Measurements from ENCODE around the gene PCDHGA1.

The PCDHGA1 gene

DNA sequence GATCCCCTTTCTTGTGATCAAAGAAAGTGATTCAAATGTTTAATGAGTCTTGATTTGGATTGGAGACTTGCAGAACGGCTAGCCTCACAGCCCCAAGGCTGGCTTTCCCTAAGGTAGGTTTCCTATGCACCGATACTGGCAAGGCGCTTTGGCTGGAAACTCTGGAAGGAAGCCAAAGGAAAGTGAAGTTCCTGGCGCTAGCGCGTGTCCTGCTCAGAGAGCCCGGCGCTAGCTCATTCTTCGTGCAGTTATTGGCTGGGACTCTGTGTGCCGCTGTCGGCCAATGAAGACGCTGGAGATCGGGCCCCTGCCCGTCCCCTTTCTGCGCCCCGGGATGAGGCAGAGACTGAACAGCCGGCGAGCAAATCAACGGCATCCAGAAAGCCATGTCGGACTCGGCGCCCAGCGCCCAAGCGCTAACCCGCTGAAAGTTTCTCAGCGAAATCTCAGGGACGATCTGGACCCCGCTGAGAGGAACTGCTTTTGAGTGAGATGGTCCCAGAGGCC is 145.4 kb downstream of the PCDHGA1 start, which contains the start of gene PCDHGC3:
Gene PCDHGC3 (plus strand): TSS at position 342 of the 507 bp plus-strand sequence. CDS start 151 bp downstream, at position 493.
- Histone ChIP-seq H3K9me3 (ENCODE audit: control insufficient read depth, low read length) (no peaks in the 10 kb centered on the region), H3K4me3 (ENCODE audit: insufficient read depth, low read depth, low read length) (peak within 1 kb of the TSS; percentile 55), H3K36me3 (ENCODE audit: control insufficient read depth, insufficient read depth, low read length) (no peaks in the 10 kb centered on the region), H3K4me1 (ENCODE audit: control insufficient read depth, insufficient read depth, low read length) (peaks cover 3% of the 10 kb centered on the region), H3K27me3 (ENCODE audit: control insufficient read depth, insufficient read depth, low read length, poor library complexity, severe bottlenecking) (no peaks in the 10 kb centered on the region), H3K27ac (ENCODE audit: insufficient read depth, low read depth, low read length, poor library complexity, severe bottlenecking) (no peak within 1 kb of the TSS)
- 9% methylated on average over 28 of the region's 28 CpGs for WGBS, 2 experiments

GRCh38 chr5:141476132-141476911 is 146.0 kb downstream of the PCDHGA1 start:
- Histone ChIP-seq H3K9me3 (ENCODE audit: control insufficient read depth, low read length) (no peaks in the 10 kb centered on the region), H3K27me3 (ENCODE audit: control insufficient read depth, insufficient read depth, low read length, poor library complexity, severe bottlenecking) (no peaks in the 10 kb centered on the region), H3K27ac (ENCODE audit: insufficient read depth, low read depth, low read length, poor library complexity, severe bottlenecking) (no peak overlapping the region), H3K36me3 (ENCODE audit: control insufficient read depth, insufficient read depth, low read length) (no peaks in the 10 kb centered on the region), H3K4me3 (ENCODE audit: insufficient read depth, low read depth, low read length) (peak overlapping the region; percentile 55), H3K4me1 (ENCODE audit: control insufficient read depth, insufficient read depth, low read length) (peaks cover 3% of the 10 kb centered on the region)
- 25 to 27% methylated on average over 58 of the region's 58 CpGs for WGBS, 2 experiments

- 94 to 96% methylated on average over 24 of the region's 24 CpGs for WGBS, 2 experiments
- no peaks in the 10 kb centered on the region for H3K9me3 ChIP-seq (ENCODE audit: control insufficient read depth, low read length)
- H3K4me1 ChIP-seq (ENCODE audit: control insufficient read depth, insufficient read depth, low read length) = peaks cover 3% of the 10 kb centered on the region
- H3K36me3 ChIP-seq (ENCODE audit: control insufficient read depth, insufficient read depth, low read length) = no peaks in the 10 kb centered on the region
- H3K4me3 ChIP-seq (ENCODE audit: insufficient read depth, low read depth, low read length) = peak overlapping the region; percentile 55
- no peak overlapping the region for H3K27ac ChIP-seq (ENCODE audit: insufficient read depth, low read depth, low read length, poor library complexity, severe bottlenecking)
- H3K27me3 ChIP-seq (ENCODE audit: control insufficient read depth, insufficient read depth, low read length, poor library complexity, severe bottlenecking) = no peaks in the 10 kb centered on the region
Observed at GRCh38 chr5:141477044-141477575, 146.8 kb downstream of the PCDHGA1 start.

GRCh38 chr5:141477815-141478214 is 147.5 kb downstream of the PCDHGA1 start:
- 90 to 94% methylated on average over 13 of the region's 13 CpGs for WGBS, 2 experiments
- Histone ChIP-seq H3K9me3 (ENCODE audit: control insufficient read depth, low read length) (no peaks in the 10 kb centered on the region), H3K36me3 (ENCODE audit: control insufficient read depth, insufficient read depth, low read length) (no peaks in the 10 kb centered on the region), H3K4me1 (ENCODE audit: control insufficient read depth, insufficient read depth, low read length) (peaks cover 3% of the 10 kb centered on the region), H3K27ac (ENCODE audit: insufficient read depth, low read depth, low read length, poor library complexity, severe bottlenecking) (no peak overlapping the region), H3K27me3 (ENCODE audit: control insufficient read depth, insufficient read depth, low read length, poor library complexity, severe bottlenecking) (no peaks in the 10 kb centered on the region), H3K4me3 (ENCODE audit: insufficient read depth, low read depth, low read length) (no peak overlapping the region)

DNA sequence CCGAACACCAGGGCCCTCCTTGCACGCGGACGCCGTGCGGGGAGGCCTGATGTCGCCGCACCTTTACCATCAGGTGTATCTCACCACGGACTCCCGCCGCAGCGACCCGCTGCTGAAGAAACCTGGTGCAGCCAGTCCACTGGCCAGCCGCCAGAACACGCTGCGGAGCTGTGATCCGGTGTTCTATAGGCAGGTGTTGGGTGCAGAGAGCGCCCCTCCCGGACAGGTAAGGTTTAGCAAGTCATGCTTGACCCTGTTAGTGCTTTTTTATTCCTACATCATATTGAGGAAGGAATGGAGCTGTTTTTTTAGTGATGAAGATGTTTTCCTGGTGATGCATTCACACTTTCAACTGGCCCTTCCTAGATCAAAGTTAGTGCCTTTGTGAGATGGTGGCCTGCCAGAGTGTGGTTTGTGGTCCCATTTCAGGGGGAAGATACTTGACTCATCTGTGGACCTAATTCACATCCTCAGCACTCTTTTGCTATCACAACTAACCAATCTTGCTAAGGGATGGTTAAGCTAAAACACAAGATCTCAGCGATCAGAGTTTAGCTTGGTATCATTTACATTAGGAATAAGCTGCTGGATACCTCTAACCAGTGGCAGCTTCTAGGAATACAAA is 148.1 kb downstream of the PCDHGA1 start:
- H3K36me3 ChIP-seq (ENCODE audit: control insufficient read depth, insufficient read depth, low read length) = no peaks in the 10 kb centered on the region
- H3K27me3 ChIP-seq (ENCODE audit: control insufficient read depth, insufficient read depth, low read length, poor library complexity, severe bottlenecking) = no peaks in the 10 kb centered on the region
- 92 to 94% methylated on average over 19 to 20 of the region's 20 CpGs for WGBS, 2 experiments
- no peak overlapping the region for H3K27ac ChIP-seq (ENCODE audit: insufficient read depth, low read depth, low read length, poor library complexity, severe bottlenecking)
- H3K9me3 ChIP-seq (ENCODE audit: control insufficient read depth, low read length) = no peaks in the 10 kb centered on the region
- peaks cover 8% of the 10 kb centered on the region for H3K4me1 ChIP-seq (ENCODE audit: control insufficient read depth, insufficient read depth, low read length)
- no peak overlapping the region for H3K4me3 ChIP-seq (ENCODE audit: insufficient read depth, low read depth, low read length)

- H3K27ac ChIP-seq (ENCODE audit: insufficient read depth, low read depth, low read length, poor library complexity, severe bottlenecking) = no peak overlapping the region
- H3K36me3 ChIP-seq (ENCODE audit: control insufficient read depth, insufficient read depth, low read length) = no peaks in the 10 kb centered on the region
- peaks cover 19% of the 10 kb centered on the region for H3K4me1 ChIP-seq (ENCODE audit: control insufficient read depth, insufficient read depth, low read length)
- H3K27me3 ChIP-seq (ENCODE audit: control insufficient read depth, insufficient read depth, low read length, poor library complexity, severe bottlenecking) = no peaks in the 10 kb centered on the region
- H3K9me3 ChIP-seq (ENCODE audit: control insufficient read depth, low read length) = no peaks in the 10 kb centered on the region
- H3K4me3 ChIP-seq (ENCODE audit: insufficient read depth, low read depth, low read length) = no peak overlapping the region
Observed at GRCh38 chr5:141479776-141480175, 149.5 kb downstream of the PCDHGA1 start.

DNA sequence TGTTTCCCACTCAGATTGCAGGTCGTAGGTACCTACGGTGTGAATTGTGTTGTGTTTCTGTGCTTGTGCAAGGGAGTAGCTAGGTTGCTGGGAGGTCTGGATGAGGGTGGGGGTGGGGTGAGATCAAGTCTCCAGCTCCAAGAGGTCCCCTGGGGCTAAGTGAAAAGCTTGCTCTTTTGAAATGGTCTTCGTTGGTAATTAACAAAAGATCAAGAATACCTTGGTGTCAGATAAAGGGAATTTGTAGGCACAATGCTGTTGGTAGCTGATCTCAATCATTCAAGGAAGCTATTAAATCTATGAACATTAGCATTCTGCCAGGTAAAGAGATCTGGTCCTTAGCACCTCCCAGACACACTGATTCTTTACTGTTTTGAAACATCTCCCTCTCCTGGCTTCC is 153.6 kb downstream of the PCDHGA1 start:
- H3K27me3 ChIP-seq (ENCODE audit: control insufficient read depth, insufficient read depth, low read length, poor library complexity, severe bottlenecking) = no peaks in the 10 kb centered on the region
- H3K4me1 ChIP-seq (ENCODE audit: control insufficient read depth, insufficient read depth, low read length) = peaks cover 36% of the 10 kb centered on the region
- no peaks in the 10 kb centered on the region for H3K9me3 ChIP-seq (ENCODE audit: control insufficient read depth, low read length)
- H3K27ac ChIP-seq (ENCODE audit: insufficient read depth, low read depth, low read length, poor library complexity, severe bottlenecking) = peak overlapping the region; percentile 88
- WGBS, 2 experiments = 5% methylated on average over 3 of the region's 3 CpGs
- peak overlapping the region; percentile 57 for H3K4me3 ChIP-seq (ENCODE audit: insufficient read depth, low read depth, low read length)
- H3K36me3 ChIP-seq (ENCODE audit: control insufficient read depth, insufficient read depth, low read length) = peaks cover 15% of the 10 kb centered on the region

- WGBS, 2 experiments = 7 to 13% methylated on average over 4 of the region's 4 CpGs
- Histone ChIP-seq H3K4me3 (ENCODE audit: insufficient read depth, low read depth, low read length) (peak overlapping the region; percentile 57), H3K27ac (ENCODE audit: insufficient read depth, low read depth, low read length, poor library complexity, severe bottlenecking) (peak overlapping the region; percentile 88), H3K27me3 (ENCODE audit: control insufficient read depth, insufficient read depth, low read length, poor library complexity, severe bottlenecking) (no peaks in the 10 kb centered on the region), H3K4me1 (ENCODE audit: control insufficient read depth, insufficient read depth, low read length) (peaks cover 34% of the 10 kb centered on the region), H3K36me3 (ENCODE audit: control insufficient read depth, insufficient read depth, low read length) (peaks cover 19% of the 10 kb centered on the region), H3K9me3 (ENCODE audit: control insufficient read depth, low read length) (no peaks in the 10 kb centered on the region)
Observed at GRCh38 chr5:141484310-141484640, 154.0 kb downstream of the PCDHGA1 start.

DNA sequence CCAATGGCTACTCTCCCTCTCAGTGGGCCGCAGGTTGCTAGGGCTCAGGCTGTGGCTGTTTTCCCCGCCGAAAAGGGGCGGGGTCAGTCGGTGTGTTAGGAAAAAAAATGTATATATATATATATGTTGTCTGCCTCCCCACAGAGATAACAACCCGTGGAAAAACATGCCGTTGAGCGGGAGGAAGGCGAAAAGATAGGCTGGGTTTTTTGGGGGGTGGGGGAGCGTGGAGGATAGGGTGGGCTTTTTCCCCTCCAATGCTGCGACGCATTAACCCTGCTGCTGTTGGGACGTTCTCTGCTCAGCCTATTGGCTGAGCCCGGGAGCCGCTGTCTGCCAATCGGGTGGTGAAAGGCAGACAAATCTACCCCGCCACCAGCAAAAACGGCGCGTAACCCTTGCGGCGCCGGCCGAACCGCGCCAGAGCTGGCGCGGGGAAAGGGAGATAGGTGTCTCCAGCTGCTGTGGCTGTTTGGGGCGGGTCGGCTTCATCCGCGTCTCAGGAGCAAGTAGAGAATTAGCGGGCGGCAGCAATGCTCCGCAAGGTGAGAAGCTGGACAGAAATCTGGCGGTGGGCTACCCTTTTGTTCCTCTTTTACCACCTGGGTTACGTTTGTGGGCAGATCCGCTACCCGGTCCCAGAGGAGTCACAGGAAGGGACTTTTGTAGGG is 154.5 kb downstream of the PCDHGA1 start, which contains the start of gene PCDHGC4:
Gene PCDHGC4 (plus strand): TSS at position 390 of the 671 bp plus-strand sequence. CDS start 144 bp downstream, at position 534.
- peaks cover 34% of the 10 kb centered on the region for H3K4me1 ChIP-seq (ENCODE audit: control insufficient read depth, insufficient read depth, low read length)
- peak within 1 kb of the TSS; percentile 88 for H3K27ac ChIP-seq (ENCODE audit: insufficient read depth, low read depth, low read length, poor library complexity, severe bottlenecking)
- peak within 1 kb of the TSS; percentile 57 for H3K4me3 ChIP-seq (ENCODE audit: insufficient read depth, low read depth, low read length)
- no peaks in the 10 kb centered on the region for H3K9me3 ChIP-seq (ENCODE audit: control insufficient read depth, low read length)
- H3K27me3 ChIP-seq (ENCODE audit: control insufficient read depth, insufficient read depth, low read length, poor library complexity, severe bottlenecking) = no peaks in the 10 kb centered on the region
- WGBS, 2 experiments = 2 to 6% methylated on average over 35 of the region's 39 CpGs
- H3K36me3 ChIP-seq (ENCODE audit: control insufficient read depth, insufficient read depth, low read length) = peaks cover 21% of the 10 kb centered on the region

Measured in ectodermal cell (in vitro differentiated cells).